A673 (cell line): ENCODE data around the gene LAMB4. TPM values are rescaled to one million over a fixed set of nuclear protein-coding genes. Genes with fewer than 3 reads are reported as not detected.

Source experiments
- BruUV-seq: library from RNA; stranded (reverse); fragments of 400-500 nt; replicated peaks from 2 replicates; lab custom pipeline; 2021; lab: Mats Ljungman, UMichigan
- CTCF ChIA-PET: fragments of 300-600 bp; sonication (Branson Sonifier 250); formaldehyde crosslinking; loops from one replicate; lab custom pipeline; 2022; ENCODE audit warnings: antibody characterized with exemption; lab: Charles Lee
- POLR2A ChIA-PET: fragments of 300-600 bp; sonication (Branson Sonifier 250); formaldehyde crosslinking; loops from one replicate; lab custom pipeline; 2022; ENCODE audit warnings: antibody characterized with exemption; ENCODE audit not compliant: low non-redundant PET; lab: Charles Lee
- DNase-seq: peaks from one replicate; pipeline ENCODE4 v3.0.0-alpha.2; 2015; ENCODE audit warnings: low spot score
- H3K27ac ChIP-seq: fragments of 200-600 bp; sonication (generic); 2 replicates; pipeline ENCODE4 v1.5.1; 2016; ENCODE audit warnings: mixed run types, low read depth, mild to moderate bottlenecking, mixed read lengths, antibody characterized with exemption, low read length; ENCODE audit not compliant: poor library complexity, severe bottlenecking
- H3K27me3 ChIP-seq: fragments of 200-600 bp; sonication (generic); replicated peaks from 2 replicates; pipeline ENCODE4 v1.6.1; 2017; ENCODE audit warnings: mixed run types, low read depth, mild to moderate bottlenecking, mixed read lengths, antibody characterized with exemption, low read length; ENCODE audit not compliant: insufficient read depth, poor library complexity
- H3K36me3 ChIP-seq: fragments of 200-600 bp; sonication (generic); 2 replicates; pipeline ENCODE4 v1.6.1; 2016; ENCODE audit warnings: mixed run types, mild to moderate bottlenecking, mixed read lengths, antibody characterized with exemption, low read length; ENCODE audit not compliant: insufficient read depth, poor library complexity, severe bottlenecking
- H3K4me1 ChIP-seq: fragments of 200-600 bp; sonication (generic); 2 replicates; pipeline ENCODE4 v1.6.1; 2017; ENCODE audit warnings: mixed run types, mild to moderate bottlenecking, mixed read lengths, antibody characterized with exemption, low read length; ENCODE audit not compliant: insufficient read depth, poor library complexity, severe bottlenecking
- H3K4me3 ChIP-seq: fragments of 200-600 bp; sonication (generic); 2 replicates; pipeline ENCODE4 v1.5.1; 2016; ENCODE audit warnings: low read depth, mixed run types, mild to moderate bottlenecking, mixed read lengths, low read length; ENCODE audit not compliant: poor library complexity, severe bottlenecking
- H3K9me3 ChIP-seq: fragments of 200-600 bp; sonication (generic); 2 replicates; pipeline ENCODE4 v1.6.1; 2016; ENCODE audit warnings: mixed run types, low read depth, mild to moderate bottlenecking, mixed read lengths, antibody characterized with exemption, low read length; ENCODE audit not compliant: poor library complexity, severe bottlenecking
- CTCF ChIP-seq: fragments of 300-800, 200-600 bp; sonication (generic); conservative IDR thresholded peaks from 2 replicates; pipeline ENCODE4 v1.5.1; 2017; ENCODE audit warnings: low read depth, mild to moderate bottlenecking, antibody characterized with exemption, low read length, moderate library complexity, mixed read lengths
- EZH2 ChIP-seq: fragments of 200-600 bp; sonication (generic); IDR thresholded peaks from 2 replicates; pipeline ENCODE4 v1.6.1; 2017; ENCODE audit warnings: borderline replicate concordance, low read depth, mild to moderate bottlenecking, mixed read lengths, antibody characterized with exemption, low read length; ENCODE audit not compliant: poor library complexity, severe bottlenecking
- intact Hi-C: fragments of 100-400 bp; cut with micrococcal nuclease; formaldehyde crosslinking; loops from one replicate; pipeline ENCODE4 v1.10.0; 2022; ENCODE audit not compliant: unreplicated experiment
- total RNA-seq: library from RNA; stranded (reverse); gene quantifications from 2 replicates; pipeline ENCODE4 v1.2.3, GENCODE V29; 2021

LAMB4 gene
- total RNA-seq, 1 experiment from 2014 or later: 0.21 TPM

GRCh38 chr7:107995184-107996071 is 134.7 kb downstream of the LAMB4 start:
- ChIA-PET POLR2A (interaction anchor here (0.6 to 0.7 kb wide), 2 partner anchors 82 to 244 kb away, joined by 3 to 4 read pairs; no protein-coding TSS in a partner anchor), CTCF (no interaction called here)
- Histone ChIP-seq H3K4me1 (peaks cover 77% of the 10 kb centered on the region), H3K36me3 (peaks cover 46% of the 10 kb centered on the region), H3K27me3 (no peaks in the 10 kb centered on the region), H3K9me3 (no peaks in the 10 kb centered on the region), H3K4me3 (peak overlapping the region; percentile 22), H3K27ac (peak overlapping the region; percentile 90)
- no TSS peak for BruUV-seq
- TF ChIP-seq CTCF: no peak
- no peak for TF ChIP-seq EZH2
- intact Hi-C loops: no loop called here
- DNase-seq: peak; percentile 98

DNA sequence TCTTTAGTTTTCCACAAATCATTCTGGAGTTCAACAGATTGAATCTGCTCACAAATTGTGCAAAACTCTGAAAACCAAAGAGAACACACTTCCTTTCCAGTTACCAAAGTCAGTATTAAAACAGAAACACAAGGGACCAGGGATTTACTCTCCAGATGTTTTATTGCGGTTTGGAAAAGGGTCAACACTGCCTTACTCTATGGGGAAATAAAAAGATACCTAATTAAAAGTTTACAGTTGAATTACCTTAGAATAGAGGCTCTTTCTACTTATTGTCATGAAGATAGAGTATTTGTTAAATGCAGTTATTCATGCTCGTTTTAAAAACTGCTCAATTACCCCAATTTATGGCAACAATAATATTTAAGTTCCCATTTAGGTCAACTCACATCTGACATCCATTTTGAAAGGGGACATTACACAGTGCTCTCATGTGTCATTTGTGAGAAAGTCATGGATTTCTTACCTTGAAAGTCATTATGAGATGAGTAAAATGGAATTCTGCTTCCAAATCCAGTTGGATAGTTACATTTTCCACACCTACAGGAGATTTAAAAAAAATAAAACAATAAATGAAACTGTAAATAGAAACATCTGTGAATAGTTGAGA is 135.6 kb downstream of the LAMB4 start:
- Histone ChIP-seq H3K36me3 (peaks cover 40% of the 10 kb centered on the region), H3K27me3 (no peaks in the 10 kb centered on the region), H3K9me3 (no peaks in the 10 kb centered on the region), H3K4me3 (no peak overlapping the region), H3K4me1 (peaks cover 77% of the 10 kb centered on the region), H3K27ac (peak overlapping the region; percentile 90)
- no peak for DNase-seq
- POLR2A ChIA-PET: interaction anchor here (0.7 kb wide), 1 partner anchor 245 kb away, joined by 3 read pairs; no protein-coding TSS in a partner anchor
- TF ChIP-seq CTCF: no peak
- TF ChIP-seq EZH2: no peak
- CTCF ChIA-PET: no interaction called here
- no TSS peak for BruUV-seq
- intact Hi-C loops: no loop called here

DNA sequence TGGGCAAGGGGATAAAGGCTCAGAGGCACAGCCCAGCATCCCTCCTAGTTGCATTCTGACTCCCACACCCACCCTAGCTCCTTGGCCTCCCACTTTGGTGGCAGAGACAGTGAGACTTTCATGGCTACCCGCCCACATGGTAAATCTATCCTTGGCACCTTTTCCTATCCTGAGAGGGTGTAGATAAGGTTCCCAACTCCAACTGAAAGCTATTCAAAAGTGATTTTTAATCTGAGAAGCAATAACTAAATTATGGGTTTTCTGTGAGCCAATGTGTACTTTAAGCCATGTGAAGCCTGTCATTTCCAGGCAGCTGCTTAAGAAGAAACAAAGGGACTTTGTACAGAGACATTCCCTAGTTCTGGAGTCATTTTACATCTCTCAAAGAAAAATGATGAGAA is 136.3 kb downstream of the LAMB4 start:
- H3K36me3 ChIP-seq: peaks cover 37% of the 10 kb centered on the region

More for the DNA sequence above, 136.3 kb downstream of the LAMB4 start:
- ChIA-PET POLR2A (no interaction called here), CTCF (no interaction called here)
- no peaks in the 10 kb centered on the region for H3K9me3 ChIP-seq
- intact Hi-C loops: no loop called here
- H3K4me1 ChIP-seq: peaks cover 75% of the 10 kb centered on the region
- no peak overlapping the region for H3K4me3 ChIP-seq
- BruUV-seq: no TSS peak
- TF ChIP-seq EZH2 (no peak), CTCF (no peak)
- no peaks in the 10 kb centered on the region for H3K27me3 ChIP-seq
- DNase-seq: no peak
- H3K27ac ChIP-seq: peak overlapping the region; percentile 90
